H1 (cell line): ENCODE measurements around the gene NGFR. TPM values are rescaled to one million over a fixed set of nuclear protein-coding genes. Genes with fewer than 3 reads are reported as not detected.

Experiments
- CTCF ChIP-seq, 3 experiments: IDR thresholded peaks; 1 replicate in 2 of 3; 2 replicates in 1 of 3; pipeline versions ENCODE4 v1.5.1 to v1.6.1; 2011; ENCODE audit warnings: low read length in 3 of 3, mild to moderate bottlenecking in 3 of 3, inconsistent platforms in 2 of 3, low read depth in 1 of 3, moderate library complexity in 1 of 3; ENCODE audit not compliant: insufficient read depth in 1 of 3; ENCODE audit errors: control extremely low read depth in 1 of 3
- FOSL1 ChIP-seq: IDR thresholded peaks from 2 replicates; pipeline ENCODE4 v1.6.1; 2011; ENCODE audit warnings: mild to moderate bottlenecking, low read depth, low read length, moderate library complexity; ENCODE audit not compliant: insufficient read depth
- GABPA ChIP-seq: IDR thresholded peaks from 2 replicates; pipeline ENCODE4 v1.6.1; 2011; ENCODE audit warnings: mild to moderate bottlenecking, low read length, moderate library complexity, borderline replicate concordance; ENCODE audit not compliant: insufficient read depth
- NANOG ChIP-seq: IDR thresholded peaks from 2 replicates; pipeline ENCODE4 v1.6.1; 2011; ENCODE audit warnings: low read length, low read depth, mild to moderate bottlenecking, inconsistent platforms; ENCODE audit not compliant: insufficient read depth, poor library complexity, severe bottlenecking
- PHF8 ChIP-seq: fragments of 200-600 bp; sonication (generic); conservative IDR thresholded peaks from 2 replicates; pipeline ENCODE4 v1.7.1; 2012; ENCODE audit warnings: low read depth, mild to moderate bottlenecking, inconsistent platforms, low read length, moderate library complexity
- RBBP5 ChIP-seq: IDR thresholded peaks from 2 replicates; pipeline ENCODE4 v1.7.1; 2012; ENCODE audit warnings: low read depth, mild to moderate bottlenecking, inconsistent platforms, low read length, moderate library complexity, borderline replicate concordance
- SIN3A ChIP-seq, 2 experiments: IDR thresholded peaks in 1 of 2; conservative IDR thresholded peaks in 1 of 2; 2 replicates each; pipeline ENCODE4 v1.6.1; 2011 to 2012; ENCODE audit warnings: low read length in 2 of 2, improper control_type of control experiment in 1 of 2, low read depth in 1 of 2, mild to moderate bottlenecking in 1 of 2
- SIRT6 ChIP-seq: IDR thresholded peaks from one replicate; pipeline ENCODE4 v1.7.1; 2012; ENCODE audit warnings: low read length, inconsistent platforms
- YY1 ChIP-seq: IDR thresholded peaks from 2 replicates; pipeline ENCODE4 v1.6.1; 2011; ENCODE audit warnings: low read depth, mild to moderate bottlenecking, low read length
- polyA plus RNA-seq, 7 experiments: library from polyadenylated mRNA; depleted of rRNA in 3 of 7; stranded (reverse) in 5 of 7; unstranded in 2 of 7; fragments of >200 nt in 5 of 7; fragments of 200-250 nt in 2 of 7; gene quantifications; 1 replicate in 5 of 7; 2 replicates in 1 of 7; 4 replicates in 1 of 7; pipeline versions ENCODE4 v1.2.1 to v1.2.3, GENCODE V29; 2011 to 2013; ENCODE audit warnings: missing spikeins in 2 of 7, mixed read lengths in 2 of 7
- total RNA-seq: library from RNA; stranded (reverse); fragmentation: NEBNext Ultra II Directional; extraction: Animal tissue kit (Norgen Biotek cat#: 25700); gene quantifications from 2 replicates; pipeline ENCODE4 v1.2.1, GENCODE V29; 2021

Gene NGFR
- total and polyA plus RNA-seq, 2 of the 8 experiments (the other 6 are each of a cell fraction or from before 2014, with no cell fraction given): 8.1 to 10.3 TPM

DNA sequence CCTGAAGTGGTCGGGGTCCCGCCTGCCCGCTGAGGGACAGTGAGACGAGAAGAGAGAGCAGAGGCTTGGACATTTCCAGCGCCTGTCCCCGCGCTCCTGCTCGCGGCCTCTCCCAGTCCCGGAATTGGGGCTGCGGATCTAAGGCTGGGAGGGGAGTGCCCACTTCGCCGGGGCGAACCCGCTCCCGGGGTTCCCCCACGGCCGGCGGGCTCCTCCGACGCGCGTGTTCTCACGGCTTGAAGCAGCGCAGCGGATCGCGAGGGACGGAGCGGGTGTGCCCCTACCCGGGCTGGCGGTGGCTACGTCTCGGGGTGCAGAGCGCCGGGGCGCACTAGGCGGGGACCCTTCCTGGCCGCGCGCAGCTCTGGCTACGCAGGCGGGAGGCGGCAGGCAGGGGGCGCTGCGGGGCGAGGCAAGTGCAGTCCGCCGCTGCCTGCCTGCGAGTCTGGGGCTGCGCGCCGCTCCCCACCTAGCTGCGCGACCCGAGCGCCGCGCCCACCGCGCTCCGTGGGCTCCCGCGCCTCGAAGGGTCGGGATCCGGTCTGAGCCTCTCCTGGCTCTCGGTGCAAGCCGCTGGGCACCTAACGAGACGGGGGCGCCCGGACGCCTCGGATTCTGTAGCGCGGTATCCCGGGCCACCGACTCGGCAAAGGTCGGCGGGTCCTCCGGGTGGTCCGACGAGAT is 1.2 kb downstream of the NGFR start (continued):
- TF ChIP-seq CTCF (IDR thresholded peaks at IDR 0.05; ENCODE audit: control extremely low read depth in 1 of 3, insufficient read depth in 1 of 3, low read depth in 1 of 3, low read length in 3 of 3) (peak; percentile 81 to 94 (median 85)), RBBP5 (peak; percentile 89), NANOG (no peak), SIRT6 (no peak), YY1 (peak; percentile 53; the same call in 1 of the 2 replicates), PHF8 (0 out of 2 replicates have a peak, but pooled peaks have one; percentile 24), FOSL1 (0 out of 2 replicates have a peak, but pooled peaks have one; percentile 43), GABPA (peak; percentile 56; the same call in 1 of the 2 replicates), SIN3A (conservative IDR thresholded peaks at IDR 0.05 in 1 of 2, IDR thresholded peaks at IDR 0.05 in 1 of 2; ENCODE audit: low read depth in 1 of 2, low read length in 2 of 2) (peak in 1 of 2 experiments; percentile 30; a peak in 1 of 4 replicates)
